MM.1S (cell line): Measurements from ENCODE around the gene N4BP2L2.

Experiments
- DNase-seq: peaks from one replicate; pipeline ENCODE4 v3.0.0-alpha.2; 2015
- H2AFZ ChIP-seq: fragments of 300-600 bp; sonication (generic); 2 replicates; pipeline ENCODE4 v1.6.0; 2016; ENCODE audit warnings: antibody characterized with exemption, low read length
- H3F3A ChIP-seq: fragments of 300-600 bp; sonication (generic); 2 replicates; pipeline ENCODE4 v1.6.1; 2016; ENCODE audit warnings: mild to moderate bottlenecking, antibody characterized with exemption, low read length, moderate library complexity, mixed read lengths; ENCODE audit not compliant: insufficient read depth
- H3K27ac ChIP-seq: fragments of 300-600 bp; sonication (generic); 2 replicates; pipeline ENCODE4 v1.5.1; 2016; ENCODE audit warnings: mild to moderate bottlenecking, low read length
- H3K27me3 ChIP-seq: fragments of 300-600 bp; sonication (generic); replicated peaks from 2 replicates; pipeline ENCODE4 v1.6.0; 2016; ENCODE audit warnings: low read length; ENCODE audit not compliant: insufficient read depth
- H3K36me3 ChIP-seq: fragments of 300-600 bp; sonication (generic); replicated peaks from 2 replicates; pipeline ENCODE4 v1.6.1; 2016; ENCODE audit warnings: mild to moderate bottlenecking, low read length, mixed read lengths; ENCODE audit not compliant: insufficient read depth
- H3K4me1 ChIP-seq: fragments of 300-600 bp; sonication (generic); 2 replicates; pipeline ENCODE4 v1.6.1; 2016; ENCODE audit warnings: low read length, mixed read lengths
- H3K4me2 ChIP-seq: fragments of 300-600 bp; sonication (generic); 2 replicates; pipeline ENCODE4 v1.6.0; 2016; ENCODE audit warnings: low read depth, low read length
- H3K4me3 ChIP-seq: fragments of 300-600 bp; sonication (generic); 2 replicates; pipeline ENCODE4 v1.5.1; 2016; ENCODE audit warnings: low read length, mixed read lengths
- H3K79me2 ChIP-seq: fragments of 300-600 bp; sonication (generic); 2 replicates; pipeline ENCODE4 v1.6.1; 2016; ENCODE audit warnings: mixed run types, low read length, mixed read lengths
- H3K9ac ChIP-seq: fragments of 300-600 bp; sonication (generic); 2 replicates; pipeline ENCODE4 v1.6.1; 2016; ENCODE audit warnings: low read length, mixed read lengths
- H3K9me2 ChIP-seq: fragments of 300-600 bp; sonication (generic); replicated peaks from 2 replicates; pipeline ENCODE4 v1.6.1; 2016; ENCODE audit warnings: mild to moderate bottlenecking, low read length, mixed read lengths; ENCODE audit not compliant: insufficient read depth
- H3K9me3 ChIP-seq: fragments of 300-600 bp; sonication (generic); replicated peaks from 2 replicates; pipeline ENCODE4 v1.6.1; 2016; ENCODE audit warnings: mild to moderate bottlenecking, low read length, mixed read lengths; ENCODE audit not compliant: insufficient read depth
- H4K20me1 ChIP-seq: fragments of 300-600 bp; sonication (generic); 2 replicates; pipeline ENCODE4 v1.6.1; 2016; ENCODE audit warnings: mild to moderate bottlenecking, low read length, moderate library complexity, mixed read lengths; ENCODE audit not compliant: insufficient read depth
- EZH2 ChIP-seq: fragments of 300-600 bp; sonication (generic); optimal IDR thresholded peaks from 2 replicates; pipeline ENCODE3; 2017; ENCODE audit warnings: low read depth, mild to moderate bottlenecking, antibody characterized with exemption, low read length, mixed read lengths
- EZH2phosphoT487 ChIP-seq: fragments of 300-600 bp; sonication (generic); IDR thresholded peaks from 2 replicates; pipeline ENCODE4 v1.6.1; 2018; ENCODE audit warnings: antibody characterized with exemption, low read length
- TF ChIP-seq, protein P1 (sequence below): fragments of 300-600 bp; sonication (generic); IDR thresholded peaks from 2 replicates; pipeline ENCODE4 v1.5.1; 2016; ENCODE audit warnings: antibody characterized with exemption, low read length, mixed read lengths

N4BP2L2 gene

DNA sequence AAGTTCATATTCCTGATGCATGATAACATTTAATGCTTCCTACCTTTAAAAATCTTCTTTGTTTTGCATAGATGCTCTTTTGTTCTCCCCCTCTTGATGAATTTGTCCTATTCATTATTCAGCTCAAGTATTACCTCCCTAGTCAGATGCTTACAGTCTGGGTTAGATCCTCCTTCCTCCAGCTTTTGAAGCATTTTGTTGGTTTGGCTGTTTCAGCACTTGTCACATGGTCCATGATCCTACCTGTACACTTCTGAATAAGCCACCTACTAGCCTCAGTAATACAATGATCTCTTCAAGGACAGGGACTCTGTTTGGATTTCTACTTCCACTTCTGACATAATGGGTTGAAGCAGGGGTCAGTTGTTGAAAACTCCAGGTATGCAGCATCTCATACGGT is 148.1 kb downstream of the N4BP2L2 start:
- peak overlapping the region; percentile 63; the same call in 1 of the 2 replicates for H3K4me2 ChIP-seq
- no peaks in the 10 kb centered on the region for H3K79me2 ChIP-seq
- DNase-seq = peak; percentile 35
- 0 out of 2 replicates have a peak overlapping the region, but pooled peaks have one; percentile 42 for H2AFZ ChIP-seq
- H3K4me1 ChIP-seq = peaks cover 31% of the 10 kb centered on the region
- no peaks in the 10 kb centered on the region for H4K20me1 ChIP-seq
- H3K4me3 ChIP-seq = no peak overlapping the region; the same call in 1 of the 2 replicates
- peaks cover 21% of the 10 kb centered on the region for H3F3A ChIP-seq
- no peaks in the 10 kb centered on the region for H3K9me2 ChIP-seq
- TF ChIP-seq EZH2phosphoT487 (no peak), EZH2 (no peak)
- TF ChIP-seq, protein P1, sequence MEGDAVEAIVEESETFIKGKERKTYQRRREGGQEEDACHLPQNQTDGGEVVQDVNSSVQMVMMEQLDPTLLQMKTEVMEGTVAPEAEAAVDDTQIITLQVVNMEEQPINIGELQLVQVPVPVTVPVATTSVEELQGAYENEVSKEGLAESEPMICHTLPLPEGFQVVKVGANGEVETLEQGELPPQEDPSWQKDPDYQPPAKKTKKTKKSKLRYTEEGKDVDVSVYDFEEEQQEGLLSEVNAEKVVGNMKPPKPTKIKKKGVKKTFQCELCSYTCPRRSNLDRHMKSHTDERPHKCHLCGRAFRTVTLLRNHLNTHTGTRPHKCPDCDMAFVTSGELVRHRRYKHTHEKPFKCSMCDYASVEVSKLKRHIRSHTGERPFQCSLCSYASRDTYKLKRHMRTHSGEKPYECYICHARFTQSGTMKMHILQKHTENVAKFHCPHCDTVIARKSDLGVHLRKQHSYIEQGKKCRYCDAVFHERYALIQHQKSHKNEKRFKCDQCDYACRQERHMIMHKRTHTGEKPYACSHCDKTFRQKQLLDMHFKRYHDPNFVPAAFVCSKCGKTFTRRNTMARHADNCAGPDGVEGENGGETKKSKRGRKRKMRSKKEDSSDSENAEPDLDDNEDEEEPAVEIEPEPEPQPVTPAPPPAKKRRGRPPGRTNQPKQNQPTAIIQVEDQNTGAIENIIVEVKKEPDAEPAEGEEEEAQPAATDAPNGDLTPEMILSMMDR = no peak
- H3K36me3 ChIP-seq = no peaks in the 10 kb centered on the region
- H3K27ac ChIP-seq = peak overlapping the region; percentile 85
- H3K9ac ChIP-seq = peak overlapping the region; percentile 33; the same call in 1 of the 2 replicates
- no peaks in the 10 kb centered on the region for H3K9me3 ChIP-seq
- H3K27me3 ChIP-seq = no peaks in the 10 kb centered on the region

DNA sequence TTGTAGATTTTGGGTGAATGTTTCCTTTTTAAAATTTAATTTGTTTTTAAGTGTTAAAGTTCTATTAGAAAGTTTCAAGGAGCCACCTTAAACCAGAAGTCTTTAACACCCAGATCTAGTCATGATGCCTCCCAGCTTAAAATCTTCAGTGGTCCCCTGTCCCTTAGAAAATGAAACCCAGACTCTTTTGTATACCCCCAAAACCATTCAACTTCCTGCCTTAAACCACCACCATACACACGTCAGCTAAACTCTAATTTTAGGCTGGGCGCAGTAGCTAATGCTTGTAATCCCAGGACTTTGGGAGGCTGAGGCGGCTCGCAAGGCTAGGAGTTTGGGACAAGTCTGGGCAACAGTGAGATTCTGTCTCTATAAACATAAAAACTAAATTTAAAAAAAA is 148.5 kb downstream of the N4BP2L2 start:
- Histone ChIP-seq H3K36me3 (no peaks in the 10 kb centered on the region), H3F3A (peaks cover 21% of the 10 kb centered on the region), H3K9me2 (no peaks in the 10 kb centered on the region), H3K9me3 (no peaks in the 10 kb centered on the region), H3K27me3 (no peaks in the 10 kb centered on the region), H4K20me1 (no peaks in the 10 kb centered on the region), H2AFZ (no peak overlapping the region), H3K9ac (peak overlapping the region; percentile 33; the same call in 1 of the 2 replicates), H3K4me2 (peak overlapping the region; percentile 63), H3K4me1 (peaks cover 36% of the 10 kb centered on the region), H3K79me2 (no peaks in the 10 kb centered on the region), H3K4me3 (no peak overlapping the region), H3K27ac (peak overlapping the region; percentile 85; the same call in 1 of the 2 replicates)
- TF ChIP-seq EZH2phosphoT487 (no peak), EZH2 (no peak)
- TF ChIP-seq, protein P1 = no peak
- DNase-seq = peak; percentile 38

DNA sequence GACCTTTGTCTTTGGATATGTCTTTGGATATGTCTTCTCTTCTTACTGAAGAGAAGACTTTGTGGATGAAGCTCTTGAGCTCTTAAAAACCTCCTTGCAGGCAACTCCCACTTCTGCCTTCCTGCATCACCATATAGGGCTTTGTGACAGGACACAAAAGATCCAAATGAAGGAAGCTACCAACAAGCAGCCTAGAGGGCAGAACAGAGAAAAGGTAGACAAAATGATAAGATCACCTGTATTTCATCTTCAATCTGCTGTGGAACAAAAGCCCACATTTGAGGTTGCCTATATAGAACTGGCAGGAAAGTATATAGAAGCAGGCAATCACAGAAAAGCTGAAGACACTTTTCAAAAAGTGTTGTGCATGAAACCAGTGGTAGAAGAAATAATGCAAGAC is 153.2 kb downstream of the N4BP2L2 start:
- TF ChIP-seq EZH2phosphoT487 (no peak), EZH2 (no peak)
- TF ChIP-seq, protein P1 = no peak
- Histone ChIP-seq H3K9me2 (no peaks in the 10 kb centered on the region), H3K79me2 (no peaks in the 10 kb centered on the region), H3F3A (peaks cover 13% of the 10 kb centered on the region), H3K27me3 (no peaks in the 10 kb centered on the region), H3K36me3 (no peaks in the 10 kb centered on the region), H3K4me2 (no peak overlapping the region), H3K4me3 (no peak overlapping the region), H3K4me1 (peaks cover 29% of the 10 kb centered on the region), H2AFZ (no peak overlapping the region), H3K9me3 (no peaks in the 10 kb centered on the region), H4K20me1 (no peaks in the 10 kb centered on the region), H3K27ac (peak overlapping the region; percentile 18; the same call in 1 of the 2 replicates), H3K9ac (no peak overlapping the region)
- DNase-seq = no peak
